Psoas muscle (tissue), 8 donors: Measurements from ENCODE around the gene PFKL. TPM values are rescaled to one million over a fixed set of nuclear protein-coding genes. Genes with fewer than 3 reads are reported as not detected.

Experiments used
- ATAC-seq, 4 donors: fragments of 200-7000 bp; cut with Tn5 transposase; one replicate each; pipeline ENCODE4 v1.9.1; 2020; ENCODE audit warnings: moderate library complexity in 3 of 4, mild to moderate bottlenecking in 2 of 4
- DNase-seq, 2 donors: peaks; one replicate each; pipeline ENCODE4 v3.0.0-alpha.2; 2020
- H3K27ac ChIP-seq: fragments of 200-600 bp; one replicate; pipeline ENCODE4 v1.8.0; 2022
- H3K27me3 ChIP-seq, 3 donors: fragments of 200-600 bp in 1 of 3; one replicate each; pipeline versions ENCODE4 v1.6.1 to v1.8.0; 2013 to 2022; ENCODE audit warnings: low read length in 2 of 3, mild to moderate bottlenecking in 2 of 3, moderate library complexity in 1 of 3; ENCODE audit not compliant: insufficient read depth in 3 of 3
- H3K36me3 ChIP-seq, 2 donors: fragments of 200-600 bp in 1 of 2; one replicate each; pipeline versions ENCODE4 v1.6.1 to v1.8.0; 2013 to 2022; ENCODE audit warnings: low read depth in 1 of 2, mild to moderate bottlenecking in 1 of 2, moderate library complexity in 1 of 2; ENCODE audit not compliant: insufficient read depth in 1 of 2
- H3K4me1 ChIP-seq: fragments of 200-600 bp; one replicate; pipeline ENCODE4 v1.8.0; 2022
- H3K4me3 ChIP-seq: fragments of 200-600 bp; one replicate; pipeline ENCODE4 v1.8.0; 2022; ENCODE audit warnings: mild to moderate bottlenecking
- H3K9me3 ChIP-seq: fragments of 200-600 bp; one replicate; pipeline ENCODE4 v1.8.0; 2022
- WGBS, 3 donors: extraction: QIAGEN DNeasy Blood & Tissue Kit; methylation state at CpG; one replicate each; pipeline versions ENCODE4 v1.1.6 to v1.1.7; 2013; 5-methylcytosine and 5-hydroxymethylcytosine counted together
- intact Hi-C, 2 donors: fragments of 100-400 bp; cut with DNase I; formaldehyde crosslinking; loops; one replicate each; pipeline versions ENCODE4 v1.11.0 to v1.14.2; 2022
- polyA plus RNA-seq, 3 donors: library from polyadenylated mRNA; stranded (reverse); fragments of 200-250 nt; gene quantifications; one replicate each; pipeline ENCODE4 v1.2.3, GENCODE V29; 2013
- total RNA-seq, 4 donors: library from RNA; stranded (reverse); fragmentation: NEBNext Ultra II Directional in 2 of 4; extraction: Animal tissue kit (Norgen Biotek cat#: 25700) in 2 of 4; gene quantifications; one replicate each; pipeline versions ENCODE4 v1.2.1 to v1.2.4, GENCODE V29; 2021 to 2023
- TF ChIP-seq, protein P1 (sequence below): fragments of 200-600 bp; IDR thresholded peaks from one replicate; pipeline ENCODE4 v1.8.0; 2022; ENCODE audit warnings: antibody characterized with exemption
- donor health status: healthy with polysubstance abuse.
- donor health status: DM: no; HTN: no; CAD: no; lungs with moderate emphysema.
- donor health status: Bipolar disorder and iron deficiency.
- donor health status: healthy.
- donor health status: DM: yes; HTN: yes; CAD: no.
- donor health status: DM: no; HTN: no; CAD: no.
- donor health status: DM: no; HTN: no; CAD: no.
- donor health status: DM: yes; HTN: yes; CAD: no.

Gene PFKL
- total and polyA plus RNA-seq, 7 donors: 9.2 to 33.6 (median 21.2) TPM

DNA sequence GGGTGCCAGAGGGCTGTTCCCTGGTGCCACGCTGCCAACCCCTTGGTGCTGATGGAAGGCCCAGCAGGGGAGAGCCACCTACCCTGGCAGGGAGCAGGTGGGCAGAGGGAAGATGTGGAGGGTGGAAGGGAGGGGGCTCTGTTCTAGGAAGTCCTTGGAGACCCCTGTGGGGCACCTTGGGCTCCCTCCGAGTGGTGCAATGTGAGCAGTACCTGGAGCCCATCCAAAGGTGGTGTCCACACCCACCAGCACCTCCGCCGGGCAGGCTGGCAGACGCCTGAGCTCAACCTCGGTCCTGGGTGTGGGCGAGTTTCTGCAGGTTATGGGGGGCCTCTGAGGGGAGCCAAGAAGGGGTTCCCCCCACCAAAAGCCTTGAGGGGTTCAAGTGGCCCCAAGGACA lies 26.8 kb upstream of the PFKL start:
- peak in 1 of 2 donors; percentile 33 for DNase-seq
- Histone ChIP-seq H3K4me1 (no peaks in the 10 kb centered on the region), H3K36me3 (no peaks in the 10 kb centered on the region), H3K9me3 (no peaks in the 10 kb centered on the region), H3K27me3 (no peaks in the 10 kb centered on the region), H3K4me3 (no peak overlapping the region), H3K27ac (no peak overlapping the region)
- WGBS, 3 donors: 73 to 87% (median 78%) methylated on average over 6 to 7 of the region's 7 CpGs
- no peak for ATAC-seq
- intact Hi-C loops: no loop called here
- TF ChIP-seq, protein P1, sequence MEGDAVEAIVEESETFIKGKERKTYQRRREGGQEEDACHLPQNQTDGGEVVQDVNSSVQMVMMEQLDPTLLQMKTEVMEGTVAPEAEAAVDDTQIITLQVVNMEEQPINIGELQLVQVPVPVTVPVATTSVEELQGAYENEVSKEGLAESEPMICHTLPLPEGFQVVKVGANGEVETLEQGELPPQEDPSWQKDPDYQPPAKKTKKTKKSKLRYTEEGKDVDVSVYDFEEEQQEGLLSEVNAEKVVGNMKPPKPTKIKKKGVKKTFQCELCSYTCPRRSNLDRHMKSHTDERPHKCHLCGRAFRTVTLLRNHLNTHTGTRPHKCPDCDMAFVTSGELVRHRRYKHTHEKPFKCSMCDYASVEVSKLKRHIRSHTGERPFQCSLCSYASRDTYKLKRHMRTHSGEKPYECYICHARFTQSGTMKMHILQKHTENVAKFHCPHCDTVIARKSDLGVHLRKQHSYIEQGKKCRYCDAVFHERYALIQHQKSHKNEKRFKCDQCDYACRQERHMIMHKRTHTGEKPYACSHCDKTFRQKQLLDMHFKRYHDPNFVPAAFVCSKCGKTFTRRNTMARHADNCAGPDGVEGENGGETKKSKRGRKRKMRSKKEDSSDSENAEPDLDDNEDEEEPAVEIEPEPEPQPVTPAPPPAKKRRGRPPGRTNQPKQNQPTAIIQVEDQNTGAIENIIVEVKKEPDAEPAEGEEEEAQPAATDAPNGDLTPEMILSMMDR: no peak

DNA sequence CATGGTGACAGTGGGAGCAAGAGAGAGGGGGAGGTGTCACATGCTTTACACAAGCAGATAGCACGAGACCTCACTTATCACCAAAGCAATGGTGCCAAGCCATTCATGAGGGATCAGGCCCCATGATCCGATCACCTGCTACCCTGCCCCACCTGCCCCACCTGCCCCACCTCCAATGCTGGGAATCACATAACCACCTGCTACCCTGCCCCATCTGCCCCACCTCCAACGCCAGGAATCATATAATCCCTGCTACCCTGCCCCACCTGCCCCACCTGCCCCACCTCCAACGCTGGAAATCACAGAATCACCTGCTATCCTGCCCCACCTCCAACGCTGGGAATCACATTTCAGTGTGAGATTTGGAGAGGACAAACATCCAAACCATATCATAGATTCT lies 24.8 kb upstream of the PFKL start:
- no peak overlapping the region for H3K27ac ChIP-seq
- no peak for ATAC-seq
- H3K4me3 ChIP-seq: no peak overlapping the region
- H3K36me3 ChIP-seq: no peaks in the 10 kb centered on the region
- H3K4me1 ChIP-seq: no peaks in the 10 kb centered on the region
- DNase-seq: peak in 1 of 2 donors; percentile 16
- intact Hi-C loops: no loop called here
- WGBS, 3 donors: 67 to 80% (median 73%) methylated on average over 5 of the region's 5 CpGs
- no peaks in the 10 kb centered on the region for H3K9me3 ChIP-seq
- H3K27me3 ChIP-seq: no peaks in the 10 kb centered on the region
- TF ChIP-seq, protein P1: no peak

DNA sequence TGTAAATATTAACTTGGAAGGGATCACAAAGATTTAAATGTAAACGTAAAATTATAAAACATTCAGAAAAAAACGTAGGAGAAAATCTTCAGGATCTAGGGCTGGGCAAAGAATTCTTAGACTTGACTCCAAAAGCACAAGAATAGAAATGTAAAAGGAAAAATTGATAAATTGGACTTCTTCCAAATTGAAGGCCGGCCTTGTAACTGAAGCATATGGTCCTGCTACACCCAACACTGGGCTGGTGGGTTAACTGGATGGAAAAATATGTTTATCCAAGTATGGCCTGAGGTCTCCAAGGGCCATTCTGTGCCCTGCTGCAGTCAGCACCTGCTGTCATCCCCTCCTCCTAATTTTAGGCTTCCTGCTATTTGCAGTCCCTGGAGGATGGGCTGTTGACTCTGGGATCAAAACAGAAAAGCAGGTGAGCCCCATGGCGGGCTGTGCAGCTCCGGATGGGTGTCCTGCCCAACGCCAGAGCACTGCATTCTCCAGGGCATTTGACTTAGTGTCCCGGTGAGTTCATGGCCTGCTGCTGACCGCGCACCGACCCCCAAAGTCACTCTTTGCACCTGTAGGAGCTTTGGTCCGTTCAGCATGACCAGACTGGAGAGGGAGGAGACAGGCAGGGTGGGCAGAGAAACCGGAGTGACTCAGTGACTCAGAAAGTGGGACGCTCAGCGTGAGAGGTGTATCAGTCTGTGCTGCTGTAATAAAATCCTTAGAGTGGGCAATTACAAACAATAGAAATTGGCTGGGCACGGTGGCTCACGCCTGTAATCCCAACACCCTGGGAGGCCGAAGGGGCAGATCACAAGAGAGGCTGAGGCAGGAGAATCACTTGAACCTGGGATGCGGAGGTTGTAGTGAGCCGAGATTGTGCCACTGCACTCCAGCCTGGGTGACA lies 20.2 kb upstream of the PFKL start:
- 72 to 81% (median 77%) methylated on average over 19 of the region's 19 CpGs for WGBS, 3 donors

DNA sequence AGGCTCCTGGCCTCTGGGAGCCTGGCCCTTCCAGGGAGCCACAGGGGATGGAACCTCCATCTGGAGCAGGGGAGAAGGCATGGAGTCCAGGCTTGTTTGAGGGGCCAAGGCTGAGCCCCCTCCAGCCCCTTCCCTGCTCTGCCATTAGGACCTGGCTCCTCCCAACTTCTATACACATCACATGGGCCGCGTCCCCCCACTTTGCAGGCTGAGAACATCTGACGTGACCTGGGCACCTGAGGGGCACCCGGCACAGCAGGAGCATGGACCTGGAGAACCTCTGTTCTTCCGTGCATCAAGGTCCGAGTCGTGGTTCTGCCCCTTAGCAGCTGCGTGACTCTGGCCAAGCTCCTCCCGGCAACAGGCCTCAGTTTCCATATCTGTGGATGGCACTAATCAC lies 18.1 kb upstream of the PFKL start:
- no peak overlapping the region for H3K4me3 ChIP-seq
- H3K27me3 ChIP-seq: peaks cover 0 to 15% (median 3%) of the 10 kb centered on the region in 3 donors
- H3K27ac ChIP-seq: no peak overlapping the region
- TF ChIP-seq, protein P1: no peak
- ATAC-seq: no peak
- no peaks in the 10 kb centered on the region for H3K9me3 ChIP-seq
- no peaks in the 10 kb centered on the region for H3K4me1 ChIP-seq
- peak in 1 of 2 donors; percentile 35 for DNase-seq
- intact Hi-C loops: no loop called here
- no peaks in the 10 kb centered on the region for H3K36me3 ChIP-seq
- WGBS, 3 donors: 91 to 97% (median 93%) methylated on average over 9 of the region's 9 CpGs

More for the DNA sequence above, 20.2 kb upstream of the PFKL start:
- Histone ChIP-seq H3K27ac (no peak overlapping the region), H3K4me3 (no peak overlapping the region), H3K9me3 (no peaks in the 10 kb centered on the region), H3K4me1 (no peaks in the 10 kb centered on the region), H3K36me3 (no peaks in the 10 kb centered on the region), H3K27me3 (no peaks in the 10 kb centered on the region)
- TF ChIP-seq, protein P1: no peak
- ATAC-seq (no peak), DNase-seq (peak in 1 of 2 donors; percentile 26)
- intact Hi-C loops: no loop called here
